Measurements from ENCODE around the gene UGT1A8. TPM values are rescaled to one million over a fixed set of nuclear protein-coding genes. Genes with fewer than 3 reads are reported as not detected.

Gene UGT1A8
- total and polyA plus RNA-seq, 7 donors, result 1.8 to 8.8 (median 7.4) TPM; not detected in 4

DNA sequence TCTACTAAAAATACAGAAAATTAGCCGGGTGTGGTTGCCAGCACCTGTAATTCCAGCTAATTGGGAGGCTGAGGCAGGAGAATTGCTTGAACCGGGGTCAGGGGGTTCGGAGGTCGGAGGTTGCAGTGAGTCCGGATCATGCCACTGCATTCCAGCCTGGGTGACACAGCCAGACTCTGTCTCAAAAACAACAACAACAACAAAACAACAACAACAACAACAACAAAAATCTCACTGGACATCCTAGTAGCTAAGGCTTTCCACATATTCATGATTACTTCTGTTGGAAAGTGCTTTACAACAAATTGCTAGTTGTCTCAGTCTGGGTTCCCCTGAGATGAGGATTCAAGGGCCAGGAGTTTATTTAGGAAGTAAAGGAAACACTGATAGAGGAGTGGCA, 156.4 kb downstream of the UGT1A8 start:
- H3K36me3 ChIP-seq, result no peaks in the 10 kb centered on the region
- intact Hi-C loops (cut with DNase I), result no loop called here

DNA sequence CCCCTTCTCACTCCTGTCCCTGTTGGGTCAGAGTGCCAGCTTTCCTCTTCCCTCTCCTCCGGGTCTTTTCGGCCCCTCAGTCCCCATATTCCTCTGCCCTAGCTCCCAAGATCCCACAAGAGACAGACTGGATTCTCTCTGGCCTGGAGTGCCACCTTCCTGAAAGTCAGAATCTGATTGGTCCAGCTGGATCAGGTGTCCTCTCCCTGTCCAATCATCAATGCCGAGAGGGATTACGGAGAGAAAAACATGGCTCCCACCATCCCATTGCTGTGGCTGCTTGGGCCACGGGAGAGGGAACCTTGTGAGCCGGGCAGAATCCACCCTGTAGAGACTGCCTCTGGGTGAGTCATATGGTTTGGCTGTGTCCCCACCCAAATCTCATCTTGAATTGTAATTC, 158.0 kb downstream of the UGT1A8 start:
- Histone ChIP-seq H3K36me3 (no peaks in the 10 kb centered on the region), H3K4me1 (no peaks in the 10 kb centered on the region), H3K9me3 (no peaks in the 10 kb centered on the region), H3K27ac (no peak overlapping the region), H3K27me3 (no peaks in the 10 kb centered on the region), H3K4me3 (no peak overlapping the region)
- TF ChIP-seq EP300 (IDR thresholded peaks at IDR 0.05) (no peak), POLR2A (IDR thresholded peaks at IDR 0.05) (no peak), POLR2AphosphoS5 (IDR thresholded peaks at IDR 0.05) (no peak)
- TF ChIP-seq, protein P1, sequence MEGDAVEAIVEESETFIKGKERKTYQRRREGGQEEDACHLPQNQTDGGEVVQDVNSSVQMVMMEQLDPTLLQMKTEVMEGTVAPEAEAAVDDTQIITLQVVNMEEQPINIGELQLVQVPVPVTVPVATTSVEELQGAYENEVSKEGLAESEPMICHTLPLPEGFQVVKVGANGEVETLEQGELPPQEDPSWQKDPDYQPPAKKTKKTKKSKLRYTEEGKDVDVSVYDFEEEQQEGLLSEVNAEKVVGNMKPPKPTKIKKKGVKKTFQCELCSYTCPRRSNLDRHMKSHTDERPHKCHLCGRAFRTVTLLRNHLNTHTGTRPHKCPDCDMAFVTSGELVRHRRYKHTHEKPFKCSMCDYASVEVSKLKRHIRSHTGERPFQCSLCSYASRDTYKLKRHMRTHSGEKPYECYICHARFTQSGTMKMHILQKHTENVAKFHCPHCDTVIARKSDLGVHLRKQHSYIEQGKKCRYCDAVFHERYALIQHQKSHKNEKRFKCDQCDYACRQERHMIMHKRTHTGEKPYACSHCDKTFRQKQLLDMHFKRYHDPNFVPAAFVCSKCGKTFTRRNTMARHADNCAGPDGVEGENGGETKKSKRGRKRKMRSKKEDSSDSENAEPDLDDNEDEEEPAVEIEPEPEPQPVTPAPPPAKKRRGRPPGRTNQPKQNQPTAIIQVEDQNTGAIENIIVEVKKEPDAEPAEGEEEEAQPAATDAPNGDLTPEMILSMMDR (IDR thresholded peaks at IDR 0.05), result no peak
- 95 to 96% methylated on average over 6 of the region's 6 CpGs for WGBS, 2 donors
- intact Hi-C loops (cut with DNase I), result no loop called here
- no peak for DNase-seq

More for the DNA sequence above, 156.4 kb downstream of the UGT1A8 start:
- TF ChIP-seq POLR2A (IDR thresholded peaks at IDR 0.05), result no peak
- no peak for TF ChIP-seq POLR2AphosphoS5 (IDR thresholded peaks at IDR 0.05)
- no peak for TF ChIP-seq EP300 (IDR thresholded peaks at IDR 0.05)
- TF ChIP-seq, protein P1 (IDR thresholded peaks at IDR 0.05), result no peak
- no peaks in the 10 kb centered on the region for H3K9me3 ChIP-seq
- H3K27me3 ChIP-seq, result no peaks in the 10 kb centered on the region
- H3K4me1 ChIP-seq, result no peaks in the 10 kb centered on the region
- 92 to 95% methylated on average over 5 of the region's 5 CpGs for WGBS, 2 donors
- H3K4me3 ChIP-seq, result no peak overlapping the region
- H3K27ac ChIP-seq, result no peak overlapping the region
- DNase-seq, result no peak

DNA sequence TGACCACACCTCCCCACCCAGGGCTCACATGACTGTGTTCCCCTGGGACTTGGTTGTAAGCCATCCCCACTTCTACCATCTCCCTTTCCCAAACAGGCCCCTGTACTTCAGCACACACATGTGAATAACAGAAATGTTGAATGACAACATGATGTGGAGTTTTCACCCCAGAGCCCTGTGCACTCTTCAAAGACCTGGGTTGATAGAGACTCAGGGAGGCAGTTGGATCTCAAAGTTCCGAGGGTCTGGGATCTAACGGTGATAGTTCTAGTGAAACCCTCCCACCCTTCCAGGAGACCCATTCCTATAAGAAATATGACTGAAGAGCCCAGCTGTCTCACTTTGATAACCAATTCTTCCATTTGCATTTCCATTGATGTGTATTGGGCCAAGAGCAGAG, 160.6 kb downstream of the UGT1A8 start, which contains the start of gene MROH2A:
TSS of gene MROH2A (plus strand) at position 301 of the 400 bp plus-strand sequence. CDS start 1,029 bp downstream, outside the sequence.
- TF ChIP-seq EP300 (IDR thresholded peaks at IDR 0.05), result no peak
- no peak for TF ChIP-seq POLR2A (IDR thresholded peaks at IDR 0.05)
- TF ChIP-seq, protein P1 (IDR thresholded peaks at IDR 0.05), result no peak
- TF ChIP-seq POLR2AphosphoS5 (IDR thresholded peaks at IDR 0.05), result no peak
- Histone ChIP-seq H3K9me3 (no peaks in the 10 kb centered on the region), H3K4me1 (no peaks in the 10 kb centered on the region), H3K36me3 (no peaks in the 10 kb centered on the region), H3K27ac (no peak within 1 kb of the TSS), H3K4me3 (no peak within 1 kb of the TSS), H3K27me3 (no peaks in the 10 kb centered on the region)
- intact Hi-C loops (cut with DNase I), result no loop called here
- 87 to 88% methylated on average over 2 of the region's 2 CpGs for WGBS, 2 donors
- no peak for DNase-seq

DNA sequence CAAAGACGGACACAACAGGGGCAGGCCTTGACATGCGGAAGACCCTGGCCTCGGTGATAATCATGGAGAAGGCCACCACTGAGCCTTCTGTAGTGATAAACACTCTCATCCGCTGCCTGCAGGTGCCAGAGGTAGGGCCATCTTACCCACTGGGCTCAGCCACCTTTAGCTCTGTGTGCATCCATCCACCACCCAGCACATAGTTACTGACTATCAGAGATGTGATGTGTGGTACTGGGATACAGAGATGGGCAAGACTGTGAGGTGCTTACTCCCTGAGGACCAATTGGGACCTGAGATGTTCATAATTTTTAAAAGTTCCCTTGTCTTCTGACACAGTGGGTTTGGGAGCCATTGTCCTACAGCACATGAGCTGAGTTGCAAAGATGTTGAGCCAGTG, 162.3 kb downstream of the UGT1A8 start:
- Histone ChIP-seq H3K27ac (no peak overlapping the region), H3K4me3 (no peak overlapping the region), H3K4me1 (no peaks in the 10 kb centered on the region), H3K36me3 (no peaks in the 10 kb centered on the region), H3K9me3 (no peaks in the 10 kb centered on the region), H3K27me3 (no peaks in the 10 kb centered on the region)
- DNase-seq, result no peak
- 89 to 92% methylated on average over 4 of the region's 4 CpGs for WGBS, 2 donors
- TF ChIP-seq, protein P1 (IDR thresholded peaks at IDR 0.05), result no peak
- TF ChIP-seq POLR2A (IDR thresholded peaks at IDR 0.05) (no peak), EP300 (IDR thresholded peaks at IDR 0.05) (no peak), POLR2AphosphoS5 (IDR thresholded peaks at IDR 0.05) (no peak)
- intact Hi-C loops (cut with DNase I), result no loop called here

DNA sequence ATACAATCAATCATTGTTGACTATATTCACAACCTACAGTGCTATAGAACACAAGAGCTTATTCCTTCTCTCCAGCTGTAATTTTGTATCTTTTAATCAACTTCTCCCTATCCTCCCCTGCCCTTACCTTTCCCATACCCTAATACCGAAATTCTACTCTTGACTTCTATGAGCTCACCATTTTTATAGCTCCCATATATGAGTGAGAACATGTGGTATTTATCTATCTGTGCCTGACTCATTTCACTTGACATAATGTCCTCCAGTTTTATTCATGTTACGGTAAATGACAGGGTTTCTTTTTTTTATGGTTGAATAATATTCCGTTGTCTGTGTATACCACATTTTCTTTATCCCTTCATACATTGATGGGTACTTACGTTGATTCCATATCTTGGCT, 163.3 kb downstream of the UGT1A8 start:
- WGBS, 2 donors, result 67 to 85% methylated on average over 4 of the region's 4 CpGs
- no peak for DNase-seq
- intact Hi-C loops (cut with DNase I), result no loop called here
- no peak overlapping the region for H3K4me3 ChIP-seq
- H3K27ac ChIP-seq, result no peak overlapping the region
- no peaks in the 10 kb centered on the region for H3K9me3 ChIP-seq
- no peaks in the 10 kb centered on the region for H3K36me3 ChIP-seq
- TF ChIP-seq, protein P1 (IDR thresholded peaks at IDR 0.05), result no peak
- TF ChIP-seq POLR2A (IDR thresholded peaks at IDR 0.05), result no peak
- no peak for TF ChIP-seq EP300 (IDR thresholded peaks at IDR 0.05)
- no peak for TF ChIP-seq POLR2AphosphoS5 (IDR thresholded peaks at IDR 0.05)
- no peaks in the 10 kb centered on the region for H3K27me3 ChIP-seq
- no peaks in the 10 kb centered on the region for H3K4me1 ChIP-seq

Measured in sigmoid colon (tissue), 7 donors.